Measurements from ENCODE around the gene FASTKD2. TPM values are rescaled to one million over a fixed set of nuclear protein-coding genes. Genes with fewer than 3 reads are reported as not detected.

The FASTKD2 gene
- total RNA-seq, 1 donor from 2014 or later = 32.1 TPM

GRCh38 chr2:206831442-206831995, 66.1 kb downstream of the FASTKD2 start:
- Mint-ChIP-seq H3K4me3 (no peak overlapping the region), H3K36me3 (peaks cover 4% of the 10 kb centered on the region), H3K27me3 (no peaks in the 10 kb centered on the region), H3K4me1 (ENCODE audit: unreplicated experiment) (no peaks in the 10 kb centered on the region), H3K27ac (no peak overlapping the region), H3K9me3 (peaks cover 7% of the 10 kb centered on the region)
- TF ChIP-seq, protein P1, sequence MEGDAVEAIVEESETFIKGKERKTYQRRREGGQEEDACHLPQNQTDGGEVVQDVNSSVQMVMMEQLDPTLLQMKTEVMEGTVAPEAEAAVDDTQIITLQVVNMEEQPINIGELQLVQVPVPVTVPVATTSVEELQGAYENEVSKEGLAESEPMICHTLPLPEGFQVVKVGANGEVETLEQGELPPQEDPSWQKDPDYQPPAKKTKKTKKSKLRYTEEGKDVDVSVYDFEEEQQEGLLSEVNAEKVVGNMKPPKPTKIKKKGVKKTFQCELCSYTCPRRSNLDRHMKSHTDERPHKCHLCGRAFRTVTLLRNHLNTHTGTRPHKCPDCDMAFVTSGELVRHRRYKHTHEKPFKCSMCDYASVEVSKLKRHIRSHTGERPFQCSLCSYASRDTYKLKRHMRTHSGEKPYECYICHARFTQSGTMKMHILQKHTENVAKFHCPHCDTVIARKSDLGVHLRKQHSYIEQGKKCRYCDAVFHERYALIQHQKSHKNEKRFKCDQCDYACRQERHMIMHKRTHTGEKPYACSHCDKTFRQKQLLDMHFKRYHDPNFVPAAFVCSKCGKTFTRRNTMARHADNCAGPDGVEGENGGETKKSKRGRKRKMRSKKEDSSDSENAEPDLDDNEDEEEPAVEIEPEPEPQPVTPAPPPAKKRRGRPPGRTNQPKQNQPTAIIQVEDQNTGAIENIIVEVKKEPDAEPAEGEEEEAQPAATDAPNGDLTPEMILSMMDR (conservative IDR thresholded peaks at IDR 0.05) = no peak
- DNase-seq (ENCODE audit: extremely low spot score, unreplicated experiment) = no peak

- Mint-ChIP-seq H3K36me3 (peaks cover 4% of the 10 kb centered on the region), H3K27me3 (no peaks in the 10 kb centered on the region), H3K27ac (no peak overlapping the region), H3K9me3 (peaks cover 7% of the 10 kb centered on the region), H3K4me1 (ENCODE audit: unreplicated experiment) (peaks cover 3% of the 10 kb centered on the region), H3K4me3 (no peak overlapping the region)
- TF ChIP-seq, protein P1 (conservative IDR thresholded peaks at IDR 0.05) = no peak
- no peak for DNase-seq (ENCODE audit: extremely low spot score, unreplicated experiment)
These were observed 67.5 kb downstream of the FASTKD2 start for GRCh38 chr2:206832873-206833272.

DNA sequence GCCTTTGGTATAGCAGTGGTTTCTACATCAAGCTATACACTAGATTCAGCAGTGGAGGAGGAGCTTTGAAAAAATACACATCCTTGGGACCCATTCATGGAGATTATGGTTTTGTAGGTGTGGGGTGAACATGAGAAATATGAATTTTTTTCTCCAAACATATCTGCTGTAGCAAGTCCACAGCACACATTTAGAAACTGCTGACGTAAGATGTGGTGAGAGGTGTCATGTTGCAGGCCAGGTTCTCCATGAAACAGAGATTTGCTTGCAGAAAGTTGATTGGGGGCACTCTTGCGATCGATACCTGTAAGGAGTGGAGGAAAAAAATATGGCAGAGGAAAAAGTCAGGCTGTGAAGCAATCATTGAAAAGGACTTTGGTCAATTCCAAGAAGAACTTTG, 67.9 kb downstream of the FASTKD2 start:
- DNase-seq (ENCODE audit: extremely low spot score, unreplicated experiment) = no peak
- H3K4me3 Mint-ChIP-seq = no peak overlapping the region
- peaks cover 3% of the 10 kb centered on the region for H3K4me1 Mint-ChIP-seq (ENCODE audit: unreplicated experiment)
- peaks cover 4% of the 10 kb centered on the region for H3K36me3 Mint-ChIP-seq
- H3K27ac Mint-ChIP-seq = no peak overlapping the region
- no peaks in the 10 kb centered on the region for H3K27me3 Mint-ChIP-seq
- H3K9me3 Mint-ChIP-seq = peaks cover 7% of the 10 kb centered on the region
- TF ChIP-seq, protein P1 (conservative IDR thresholded peaks at IDR 0.05) = no peak

DNA sequence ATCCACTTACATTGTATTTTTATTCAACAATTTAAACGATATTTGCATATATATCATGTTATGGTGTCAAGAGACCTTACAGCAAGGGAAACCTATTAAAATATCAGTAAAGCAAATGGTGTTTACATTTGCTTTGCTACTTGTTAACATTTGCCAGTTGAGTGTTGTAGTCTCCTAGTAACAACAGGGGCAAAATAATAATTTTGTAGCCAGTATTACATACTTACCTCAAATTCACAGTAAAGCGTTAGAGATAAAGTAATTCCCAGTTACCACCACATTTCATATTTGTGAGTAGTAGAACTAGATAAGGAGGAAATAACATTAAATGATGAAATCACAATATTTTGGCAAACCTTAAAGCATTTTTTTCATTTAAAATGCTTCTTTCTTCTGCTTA, 71.3 kb downstream of the FASTKD2 start:
- Mint-ChIP-seq H3K9me3 (peaks cover 7% of the 10 kb centered on the region), H3K36me3 (no peaks in the 10 kb centered on the region)
- no peak for DNase-seq (ENCODE audit: extremely low spot score, unreplicated experiment)

GRCh38 chr2:206837775-206838174, 72.4 kb downstream of the FASTKD2 start:
- H3K4me1 Mint-ChIP-seq (ENCODE audit: unreplicated experiment) = peaks cover 3% of the 10 kb centered on the region
- H3K27me3 Mint-ChIP-seq = no peaks in the 10 kb centered on the region
- no peak overlapping the region for H3K4me3 Mint-ChIP-seq
- no peak for DNase-seq (ENCODE audit: extremely low spot score, unreplicated experiment)
- TF ChIP-seq, protein P1 (conservative IDR thresholded peaks at IDR 0.05) = no peak
- peaks cover 7% of the 10 kb centered on the region for H3K9me3 Mint-ChIP-seq
- no peak overlapping the region for H3K27ac Mint-ChIP-seq
- no peaks in the 10 kb centered on the region for H3K36me3 Mint-ChIP-seq

More for the DNA sequence above, 71.3 kb downstream of the FASTKD2 start:
- TF ChIP-seq, protein P1 (conservative IDR thresholded peaks at IDR 0.05) = no peak
- peaks cover 3% of the 10 kb centered on the region for H3K4me1 Mint-ChIP-seq (ENCODE audit: unreplicated experiment)
- H3K4me3 Mint-ChIP-seq = no peak overlapping the region
- no peaks in the 10 kb centered on the region for H3K27me3 Mint-ChIP-seq
- H3K27ac Mint-ChIP-seq = no peak overlapping the region

GRCh38 chr2:206838690-206839089, 73.3 kb downstream of the FASTKD2 start:
- H3K9me3 Mint-ChIP-seq = peaks cover 7% of the 10 kb centered on the region
- no peak for DNase-seq (ENCODE audit: extremely low spot score, unreplicated experiment)
- no peak overlapping the region for H3K27ac Mint-ChIP-seq
- no peaks in the 10 kb centered on the region for H3K36me3 Mint-ChIP-seq
- H3K4me3 Mint-ChIP-seq = no peak overlapping the region
- TF ChIP-seq, protein P1 (conservative IDR thresholded peaks at IDR 0.05) = no peak
- H3K27me3 Mint-ChIP-seq = no peaks in the 10 kb centered on the region
- H3K4me1 Mint-ChIP-seq (ENCODE audit: unreplicated experiment) = peaks cover 3% of the 10 kb centered on the region

Measured in type B pancreatic cell (in vitro differentiated cells).